ENCODE data around the gene DNAH7.

DNA sequence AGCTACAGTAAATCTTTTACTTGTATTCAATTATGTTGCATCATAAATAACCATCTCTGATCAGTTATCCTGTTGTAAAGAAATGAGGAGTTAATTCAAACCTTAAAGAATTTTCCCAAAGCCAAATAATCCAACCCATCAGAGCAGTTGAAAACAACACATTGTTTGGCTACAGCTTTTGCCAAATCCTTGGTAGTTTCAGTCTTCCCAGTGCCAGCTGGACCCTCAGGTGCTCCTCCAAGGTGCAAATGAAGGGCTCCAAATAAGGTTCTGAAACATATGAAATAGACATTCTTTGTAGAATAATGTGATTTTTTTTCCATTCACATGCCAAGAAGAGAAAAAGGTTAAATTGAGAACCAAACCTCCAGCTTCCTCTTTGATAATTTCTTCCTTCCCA is 158.7 kb downstream of the DNAH7 start:
- no peak for TF ChIP-seq EZH2 (IDR thresholded peaks at IDR 0.05)
- TF ChIP-seq POLR2AphosphoS5 (IDR thresholded peaks at IDR 0.05; ENCODE audit: borderline replicate concordance, low read depth, low read length) = no peak
- TF ChIP-seq FOXP2 (optimal IDR thresholded peaks at IDR 0.05; ENCODE audit: control extremely low read depth, extremely low read length, insufficient read depth) = no peak
